Neuronal stem cell (in vitro differentiated cells): Measurements from ENCODE around the gene PRKAB2.

Experiments
- DNase-seq: peaks from one replicate; pipeline ENCODE4 v3.0.0-alpha.2; 2013; ENCODE audit warnings: low spot score
- H2AFZ ChIP-seq: one replicate; pipeline ENCODE4 v1.6.1; 2013; ENCODE audit warnings: mild to moderate bottlenecking, low read length, inconsistent platforms
- H2AK5ac ChIP-seq: 2 replicates; pipeline ENCODE4 v1.6.1; 2013; ENCODE audit warnings: low read depth, mild to moderate bottlenecking, inconsistent platforms, low read length, moderate library complexity, mixed read lengths
- H2BK120ac ChIP-seq: 2 replicates; pipeline ENCODE4 v1.6.1; 2013; ENCODE audit warnings: low read depth, mild to moderate bottlenecking, inconsistent platforms, low read length, moderate library complexity, mixed read lengths
- H2BK12ac ChIP-seq: one replicate; pipeline ENCODE4 v1.6.1; 2013; ENCODE audit warnings: low read length, inconsistent platforms
- H2BK15ac ChIP-seq: 2 replicates; pipeline ENCODE4 v1.6.1; 2013; ENCODE audit warnings: mild to moderate bottlenecking, low read length, inconsistent platforms, mixed read lengths
- H2BK5ac ChIP-seq: one replicate; pipeline ENCODE4 v1.6.1; 2013; ENCODE audit warnings: inconsistent platforms, mild to moderate bottlenecking, low read length, moderate library complexity
- H3K14ac ChIP-seq: one replicate; pipeline ENCODE4 v1.6.1; 2013; ENCODE audit warnings: low read length, inconsistent platforms
- H3K18ac ChIP-seq: 2 replicates; pipeline ENCODE4 v1.6.1; 2013; ENCODE audit warnings: low read length, inconsistent platforms
- H3K23ac ChIP-seq: 2 replicates; pipeline ENCODE4 v1.6.1; 2013; ENCODE audit warnings: low read depth, mild to moderate bottlenecking, mixed read lengths, low read length, inconsistent platforms; ENCODE audit not compliant: poor library complexity
- H3K27ac ChIP-seq: replicated peaks from 3 replicates; pipeline ENCODE4 v1.5.1; 2013; ENCODE audit warnings: low read length, inconsistent platforms
- H3K27me3 ChIP-seq, 3 experiments: 2 replicates each; pipeline ENCODE4 v1.6.1; 2013; ENCODE audit warnings: low read length in 3 of 3, mild to moderate bottlenecking in 2 of 3, inconsistent platforms in 1 of 3, low read depth in 1 of 3, mixed read lengths in 1 of 3, moderate library complexity in 1 of 3; ENCODE audit not compliant: control insufficient read depth in 3 of 3, insufficient read depth in 3 of 3
- H3K36me3 ChIP-seq, 2 donors: replicated peaks in 1 of 2; 2 replicates each; pipeline ENCODE4 v1.6.1; 2013; ENCODE audit warnings: low read length in 2 of 2; ENCODE audit not compliant: control insufficient read depth in 2 of 2, insufficient read depth in 2 of 2
- H3K4ac ChIP-seq: 2 replicates; pipeline ENCODE4 v1.6.1; 2013; ENCODE audit warnings: inconsistent platforms, mild to moderate bottlenecking, low read length, moderate library complexity
- H3K4me1 ChIP-seq, 2 donors: 1 replicate in 1 of 2; 2 replicates in 1 of 2; pipeline ENCODE4 v1.6.1; 2013; ENCODE audit warnings: low read length in 2 of 2, low read depth in 1 of 2; ENCODE audit not compliant: control insufficient read depth in 2 of 2, insufficient read depth in 1 of 2
- H3K4me2 ChIP-seq: one replicate; pipeline ENCODE4 v1.6.1; 2013; ENCODE audit warnings: mild to moderate bottlenecking, low read length, inconsistent platforms; ENCODE audit not compliant: insufficient read depth, poor library complexity, severe bottlenecking
- H3K4me3 ChIP-seq, 2 donors: 2 replicates each; pipeline ENCODE4 v1.5.1; 2013; ENCODE audit warnings: low read length in 2 of 2, mild to moderate bottlenecking in 2 of 2, inconsistent platforms in 1 of 2, moderate library complexity in 1 of 2
- H3K79me1 ChIP-seq: one replicate; pipeline ENCODE4 v1.6.1; 2013; ENCODE audit warnings: low read depth, mild to moderate bottlenecking, inconsistent platforms, low read length, moderate library complexity
- H3K9ac ChIP-seq: one replicate; pipeline ENCODE4 v1.6.1; 2013; ENCODE audit warnings: mild to moderate bottlenecking, low read depth, low read length, inconsistent platforms; ENCODE audit not compliant: poor library complexity
- H3K9me3 ChIP-seq, 2 donors: replicated peaks in 1 of 2; 2 replicates each; pipeline versions ENCODE3 to v1.6.1; 2013; ENCODE audit warnings: low read length in 2 of 2, mild to moderate bottlenecking in 2 of 2, inconsistent platforms in 1 of 2, low read depth in 1 of 2, mixed read lengths in 1 of 2, moderate library complexity in 1 of 2; ENCODE audit not compliant: control insufficient read depth in 2 of 2, insufficient read depth in 1 of 2
- H4K8ac ChIP-seq: one replicate; pipeline ENCODE4 v1.6.1; 2013; ENCODE audit warnings: low read depth, mild to moderate bottlenecking, inconsistent platforms, low read length, moderate library complexity
- H4K91ac ChIP-seq: one replicate; pipeline ENCODE4 v1.6.1; 2013; ENCODE audit warnings: low read length, low read depth, mild to moderate bottlenecking, inconsistent platforms; ENCODE audit not compliant: poor library complexity
- WGBS, 2 donors: extraction: QIAGEN DNeasy Blood & Tissue Kit; methylation state at CpG; one replicate each; pipeline ENCODE4 v1.1.7; 2013; ENCODE audit warnings: missing lambda C conversion rate in 2 of 2, mixed read lengths in 1 of 2; ENCODE audit not compliant: insufficient read length in 2 of 2, insufficient replicate concordance in 1 of 2; ENCODE audit errors: extremely low coverage in 2 of 2; 5-methylcytosine and 5-hydroxymethylcytosine counted together

The PRKAB2 gene

GRCh38 chr1:147215540-147215916 lies 43.3 kb upstream of the PRKAB2 start:
- H2BK12ac ChIP-seq = no peak overlapping the region
- H3K27ac ChIP-seq = no peak overlapping the region
- no CpG with 5 or more reads among the region's 2 CpGs for WGBS, 2 donors

GRCh38 chr1:147214842-147215539 lies 42.7 kb upstream of the PRKAB2 start:
- Histone ChIP-seq H3K79me1 (no peaks in the 10 kb centered on the region), H3K4me1 (peaks cover 4 to 7% of the 10 kb centered on the region in 2 donors), H3K4ac (no peak overlapping the region), H3K14ac (no peak overlapping the region), H2BK15ac (no peak overlapping the region), H3K27me3 (no peaks in the 10 kb centered on the region), H4K91ac (no peak overlapping the region), H3K9ac (no peak overlapping the region), H2BK5ac (no peak overlapping the region), H2AK5ac (no peak overlapping the region), H2BK12ac (no peak overlapping the region), H3K36me3 (no peaks in the 10 kb centered on the region), H2AFZ (no peak overlapping the region), H2BK120ac (no peak overlapping the region), H3K9me3 (no peaks in the 10 kb centered on the region), H3K23ac (no peak overlapping the region), H3K27ac (no peak overlapping the region), H3K4me3 (no peak overlapping the region), H3K18ac (no peak overlapping the region), H4K8ac (no peak overlapping the region), H3K4me2 (no peak overlapping the region)
- no peak for DNase-seq

More at GRCh38 chr1:147215540-147215916, 43.3 kb upstream of the PRKAB2 start:
- Histone ChIP-seq H3K27me3 (no peaks in the 10 kb centered on the region), H3K4me2 (no peak overlapping the region), H2BK15ac (no peak overlapping the region), H3K9me3 (no peaks in the 10 kb centered on the region), H3K4me1 (peaks cover 4 to 7% of the 10 kb centered on the region in 2 donors), H3K9ac (no peak overlapping the region), H2BK120ac (no peak overlapping the region), H3K79me1 (no peaks in the 10 kb centered on the region), H3K36me3 (no peaks in the 10 kb centered on the region), H2AK5ac (no peak overlapping the region), H3K14ac (no peak overlapping the region), H4K91ac (no peak overlapping the region), H4K8ac (no peak overlapping the region), H2AFZ (no peak overlapping the region), H2BK5ac (no peak overlapping the region), H3K4ac (no peak overlapping the region), H3K18ac (no peak overlapping the region), H3K23ac (no peak overlapping the region), H3K4me3 (no peak overlapping the region)
- DNase-seq = no peak

- no peak overlapping the region for H3K14ac ChIP-seq
- H3K4me1 ChIP-seq = peaks cover 4 to 7% of the 10 kb centered on the region in 2 donors
- H2BK15ac ChIP-seq = no peak overlapping the region
- no CpG with 5 or more reads among the region's 7 CpGs for WGBS, 2 donors
- H3K27me3 ChIP-seq = no peaks in the 10 kb centered on the region
- no peak overlapping the region for H2AK5ac ChIP-seq
- H3K36me3 ChIP-seq = no peaks in the 10 kb centered on the region
- no peak overlapping the region for H4K91ac ChIP-seq
- H4K8ac ChIP-seq = no peak overlapping the region
- no peak overlapping the region for H2AFZ ChIP-seq
- H3K18ac ChIP-seq = no peak overlapping the region
- DNase-seq = no peak
- H3K4me2 ChIP-seq = no peak overlapping the region
- no peak overlapping the region for H2BK12ac ChIP-seq
- no peaks in the 10 kb centered on the region for H3K9me3 ChIP-seq
- no peaks in the 10 kb centered on the region for H3K79me1 ChIP-seq
- no peak overlapping the region for H2BK120ac ChIP-seq
- H3K4me3 ChIP-seq = no peak overlapping the region
- no peak overlapping the region for H2BK5ac ChIP-seq
- no peak overlapping the region for H3K27ac ChIP-seq
- no peak overlapping the region for H3K4ac ChIP-seq
- no peak overlapping the region for H3K23ac ChIP-seq
- H3K9ac ChIP-seq = no peak overlapping the region
Measured at GRCh38 chr1:147214325-147214724, 42.1 kb upstream of the PRKAB2 start.

DNA sequence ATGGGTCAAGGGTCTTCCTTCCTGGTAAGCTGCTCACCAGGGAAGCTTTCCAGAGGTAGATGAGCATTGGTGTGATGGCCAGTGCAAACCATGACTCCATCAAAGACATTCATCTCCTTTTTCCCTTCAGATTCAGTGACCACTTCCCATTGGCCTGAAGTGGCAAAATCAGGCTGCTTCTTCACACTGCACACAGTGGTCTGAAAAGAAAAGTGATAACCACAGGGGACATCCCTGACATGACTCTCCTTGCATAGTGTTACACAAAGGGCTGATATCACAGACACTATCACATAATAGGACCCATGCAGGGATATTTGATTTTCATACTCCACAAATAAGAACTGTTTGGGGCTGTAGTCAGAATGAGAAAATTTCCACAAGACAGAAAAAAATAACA lies 41.0 kb upstream of the PRKAB2 start:
- Histone ChIP-seq H4K91ac (no peak overlapping the region), H2AFZ (no peak overlapping the region), H3K36me3 (no peaks in the 10 kb centered on the region), H3K4me2 (no peak overlapping the region), H3K27me3 (no peaks in the 10 kb centered on the region), H3K4me3 (no peak overlapping the region), H2BK5ac (no peak overlapping the region), H3K4ac (no peak overlapping the region), H3K14ac (no peak overlapping the region), H3K18ac (no peak overlapping the region), H3K27ac (no peak overlapping the region), H2BK15ac (no peak overlapping the region), H3K9me3 (no peaks in the 10 kb centered on the region), H2AK5ac (no peak overlapping the region), H2BK12ac (no peak overlapping the region), H3K23ac (no peak overlapping the region), H4K8ac (no peak overlapping the region), H3K79me1 (no peaks in the 10 kb centered on the region), H2BK120ac (no peak overlapping the region), H3K9ac (no peak overlapping the region), H3K4me1 (peaks cover 4 to 7% of the 10 kb centered on the region in 2 donors)
- DNase-seq = no peak
